Mesenchymal stem cell (in vitro differentiated cells and primary cell): Measurements from ENCODE around the gene CYTH1.
A peak's percentile ranks its signal among the peaks of the same experiment; 100 is the strongest.

Source experiments
- DNase-seq: peaks from one replicate; pipeline ENCODE4 v3.0.0-alpha.2; 2013
- H2AFZ ChIP-seq: one replicate; pipeline ENCODE4 v1.6.1; 2013; ENCODE audit warnings: low read depth, mild to moderate bottlenecking, control low read depth, inconsistent platforms, low read length, moderate library complexity
- H2AK5ac ChIP-seq: 2 replicates; pipeline ENCODE4 v1.6.1; 2013; ENCODE audit warnings: low read length, moderate library complexity, mild to moderate bottlenecking, inconsistent platforms; ENCODE audit not compliant: severe bottlenecking
- H2BK120ac ChIP-seq: one replicate; pipeline ENCODE4 v1.6.1; 2013; ENCODE audit warnings: low read depth, mild to moderate bottlenecking, inconsistent platforms, low read length, moderate library complexity
- H2BK12ac ChIP-seq, 2 experiments: one replicate each; pipeline ENCODE4 v1.6.1; 2013; ENCODE audit warnings: inconsistent platforms in 2 of 2, low read length in 2 of 2, mild to moderate bottlenecking in 2 of 2, moderate library complexity in 2 of 2, control low read depth in 1 of 2
- H2BK15ac ChIP-seq: one replicate; pipeline ENCODE4 v1.6.1; 2013; ENCODE audit warnings: mild to moderate bottlenecking, low read depth, inconsistent platforms; ENCODE audit not compliant: poor library complexity, severe bottlenecking
- H2BK5ac ChIP-seq: 2 replicates; pipeline ENCODE4 v1.6.1; 2013; ENCODE audit warnings: low read depth, mild to moderate bottlenecking, low read length, control low read depth, inconsistent platforms; ENCODE audit not compliant: poor library complexity, severe bottlenecking
- H3K14ac ChIP-seq, 2 experiments: one replicate each; pipeline ENCODE4 v1.6.1; 2013; ENCODE audit warnings: inconsistent platforms in 2 of 2, low read length in 2 of 2, control low read depth in 1 of 2, mild to moderate bottlenecking in 1 of 2, moderate library complexity in 1 of 2
- H3K18ac ChIP-seq, 2 experiments: one replicate each; pipeline ENCODE4 v1.6.1; 2013; ENCODE audit warnings: inconsistent platforms in 2 of 2, low read length in 2 of 2, control low read depth in 1 of 2, low read depth in 1 of 2, mild to moderate bottlenecking in 1 of 2
- H3K23ac ChIP-seq, 2 experiments: one replicate each; pipeline ENCODE4 v1.6.1; 2013; ENCODE audit warnings: inconsistent platforms in 2 of 2, low read length in 2 of 2, mild to moderate bottlenecking in 2 of 2, moderate library complexity in 2 of 2, control low read depth in 1 of 2
- H3K27ac ChIP-seq: 2 replicates; pipeline ENCODE4 v1.5.1; 2013; ENCODE audit warnings: mild to moderate bottlenecking, moderate library complexity, low read length, control low read depth, inconsistent platforms; ENCODE audit not compliant: poor library complexity, severe bottlenecking
- H3K27me3 ChIP-seq, 2 experiments: 2 replicates each; pipeline versions ENCODE4 v1.6.1 to v1.7.0; 2013; ENCODE audit warnings: low read length in 2 of 2, mild to moderate bottlenecking in 2 of 2, moderate library complexity in 2 of 2, control low read depth in 1 of 2, inconsistent platforms in 1 of 2; ENCODE audit not compliant: control insufficient read depth in 1 of 2, insufficient read depth in 1 of 2
- H3K36me3 ChIP-seq, 2 experiments: 2 replicates each; pipeline versions ENCODE4 v1.6.1 to v1.7.0; 2013; ENCODE audit warnings: low read length in 2 of 2, control low read depth in 1 of 2, inconsistent platforms in 1 of 2, low read depth in 1 of 2, mild to moderate bottlenecking in 1 of 2; ENCODE audit not compliant: insufficient read depth in 2 of 2, control insufficient read depth in 1 of 2
- H3K4ac ChIP-seq, 2 experiments: one replicate each; pipeline ENCODE4 v1.6.1; 2013; ENCODE audit warnings: inconsistent platforms in 2 of 2, low read length in 2 of 2, mild to moderate bottlenecking in 2 of 2, moderate library complexity in 2 of 2, control low read depth in 1 of 2, low read depth in 1 of 2
- H3K4me1 ChIP-seq: 2 replicates; pipeline ENCODE4 v1.6.1; 2013; ENCODE audit warnings: low read depth, low read length, control low read depth; ENCODE audit not compliant: control insufficient read depth, insufficient read depth
- H3K4me2 ChIP-seq: 2 replicates; pipeline ENCODE4 v1.6.1; 2013; ENCODE audit warnings: low read length, mild to moderate bottlenecking, inconsistent platforms; ENCODE audit not compliant: poor library complexity, severe bottlenecking
- H3K4me3 ChIP-seq, 2 experiments: 2 replicates each; pipeline versions ENCODE4 v1.5.1 to v1.7.0; 2013; ENCODE audit warnings: low read length in 2 of 2, mild to moderate bottlenecking in 2 of 2, control low read depth in 1 of 2, low read depth in 1 of 2; ENCODE audit not compliant: insufficient read depth in 1 of 2
- H3K79me1 ChIP-seq: replicated peaks from 2 replicates; pipeline ENCODE4 v1.6.1; 2013; ENCODE audit warnings: mild to moderate bottlenecking, control low read depth, low read length, inconsistent platforms; ENCODE audit not compliant: poor library complexity, severe bottlenecking
- H3K9ac ChIP-seq: 2 replicates; pipeline ENCODE4 v1.7.0; 2013; ENCODE audit warnings: mild to moderate bottlenecking, low read length, moderate library complexity
- H3K9me3 ChIP-seq: 2 replicates; pipeline ENCODE4 v1.7.0; 2013; ENCODE audit warnings: mild to moderate bottlenecking, low read length; ENCODE audit not compliant: control insufficient read depth
- H4K8ac ChIP-seq: one replicate; pipeline ENCODE4 v1.6.1; 2013; ENCODE audit warnings: inconsistent platforms, mild to moderate bottlenecking, low read length, moderate library complexity
- H4K91ac ChIP-seq: one replicate; pipeline ENCODE4 v1.6.1; 2013; ENCODE audit warnings: mild to moderate bottlenecking, low read length, inconsistent platforms
- WGBS: methylation state at CpG from one replicate; pipeline ENCODE4 v1.1.7; 2013; ENCODE audit warnings: mixed read lengths; 5-methylcytosine and 5-hydroxymethylcytosine counted together

Gene CYTH1

DNA sequence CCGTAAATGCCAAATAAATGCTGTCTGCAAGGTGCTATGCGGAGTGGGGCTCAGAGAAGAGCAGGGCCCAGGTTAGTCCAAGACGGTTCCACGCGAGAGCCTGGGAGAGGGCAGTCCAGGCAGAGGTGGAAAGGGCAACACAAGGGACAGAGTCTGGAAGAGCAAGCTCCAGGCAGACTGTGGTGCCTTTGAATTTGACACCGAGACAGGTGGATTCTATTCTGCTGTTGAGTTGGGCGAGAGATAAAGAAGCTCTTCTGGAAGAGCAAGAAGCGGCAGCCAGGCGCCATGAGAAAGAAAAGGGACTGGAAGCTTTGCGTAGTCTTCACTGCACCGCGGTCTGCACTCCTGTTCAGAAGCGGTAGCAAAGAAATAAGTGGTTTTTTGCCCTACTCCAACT, 55.6 kb downstream of the CYTH1 start:
- Histone ChIP-seq H2BK12ac (no peak overlapping the region), H3K9ac (no peak overlapping the region), H4K91ac (no peak overlapping the region), H4K8ac (no peak overlapping the region), H3K4me3 (no peak overlapping the region), H3K14ac (no peak overlapping the region), H3K36me3 (peaks cover 0 to 4% of the 10 kb centered on the region in 2 experiments), H3K79me1 (peaks cover 34% of the 10 kb centered on the region), H3K4ac (no peak overlapping the region), H2AK5ac (no peak overlapping the region), H3K4me2 (no peak overlapping the region), H3K27me3 (no peaks in the 10 kb centered on the region), H3K9me3 (no peaks in the 10 kb centered on the region), H3K27ac (no peak overlapping the region), H3K18ac (no peak overlapping the region), H2BK5ac (no peak overlapping the region), H2BK120ac (no peak overlapping the region), H2AFZ (no peak overlapping the region), H3K4me1 (peaks cover 24% of the 10 kb centered on the region), H2BK15ac (no peak overlapping the region), H3K23ac (no peak overlapping the region)
- WGBS = 96% methylated on average over 13 of the region's 13 CpGs
- no peak for DNase-seq

GRCh38 chr17:78725448-78726021, 56.5 kb downstream of the CYTH1 start:
- WGBS = 96% methylated on average over 6 of the region's 6 CpGs
- Histone ChIP-seq H3K36me3 (peaks cover 0 to 4% of the 10 kb centered on the region in 2 experiments), H3K79me1 (peaks cover 33% of the 10 kb centered on the region), H3K9me3 (no peaks in the 10 kb centered on the region), H3K14ac (no peak overlapping the region), H3K4me2 (no peak overlapping the region), H2BK15ac (no peak overlapping the region), H2BK5ac (no peak overlapping the region), H4K8ac (no peak overlapping the region), H3K4ac (no peak overlapping the region), H3K4me1 (peaks cover 24% of the 10 kb centered on the region), H4K91ac (no peak overlapping the region), H3K9ac (no peak overlapping the region), H2AFZ (no peak overlapping the region), H3K23ac (no peak overlapping the region), H2AK5ac (no peak overlapping the region), H2BK120ac (no peak overlapping the region), H3K18ac (no peak overlapping the region), H3K4me3 (no peak overlapping the region), H3K27me3 (no peaks in the 10 kb centered on the region), H3K27ac (no peak overlapping the region), H2BK12ac (no peak overlapping the region)
- no peak for DNase-seq

GRCh38 chr17:78724999-78725398, 57.1 kb downstream of the CYTH1 start:
- H2BK5ac ChIP-seq = no peak overlapping the region
- no peak overlapping the region for H2BK15ac ChIP-seq
- H3K4me1 ChIP-seq = peaks cover 24% of the 10 kb centered on the region
- no peaks in the 10 kb centered on the region for H3K27me3 ChIP-seq
- no peak overlapping the region for H3K4me2 ChIP-seq
- H3K18ac ChIP-seq = no peak overlapping the region
- no peaks in the 10 kb centered on the region for H3K9me3 ChIP-seq
- no peak overlapping the region for H4K8ac ChIP-seq
- H3K4me3 ChIP-seq = no peak overlapping the region
- no peak overlapping the region for H2AFZ ChIP-seq
- peaks cover 35% of the 10 kb centered on the region for H3K79me1 ChIP-seq
- H2BK120ac ChIP-seq = no peak overlapping the region
- H3K9ac ChIP-seq = no peak overlapping the region
- H3K14ac ChIP-seq = no peak overlapping the region
- no peak overlapping the region for H2AK5ac ChIP-seq
- 87% methylated on average over 6 of the region's 7 CpGs for WGBS
- DNase-seq = no peak
- no peak overlapping the region for H3K23ac ChIP-seq
- no peak overlapping the region for H3K27ac ChIP-seq
- H2BK12ac ChIP-seq = no peak overlapping the region
- H3K36me3 ChIP-seq = peaks cover 0 to 4% of the 10 kb centered on the region in 2 experiments
- H3K4ac ChIP-seq = no peak overlapping the region
- no peak overlapping the region for H4K91ac ChIP-seq

- H3K23ac ChIP-seq = no peak overlapping the region
- H3K4ac ChIP-seq = peak overlapping the region in 1 of 2 experiments; percentile 43
- peak overlapping the region in 1 of 2 experiments; percentile 30 for H2BK12ac ChIP-seq
- 24% methylated on average over 4 of the region's 5 CpGs for WGBS
- H3K18ac ChIP-seq = no peak overlapping the region
- H2AK5ac ChIP-seq = no peak overlapping the region
- peaks cover 35% of the 10 kb centered on the region for H3K79me1 ChIP-seq
- H3K4me1 ChIP-seq = peaks cover 24% of the 10 kb centered on the region
- H3K4me2 ChIP-seq = no peak overlapping the region
- H4K91ac ChIP-seq = no peak overlapping the region
- H2BK5ac ChIP-seq = no peak overlapping the region
- no peak overlapping the region for H3K9ac ChIP-seq
- H4K8ac ChIP-seq = peak overlapping the region; percentile 24
- no peak overlapping the region for H3K14ac ChIP-seq
- H2AFZ ChIP-seq = no peak overlapping the region
- H2BK15ac ChIP-seq = no peak overlapping the region
- H3K27me3 ChIP-seq = no peaks in the 10 kb centered on the region
- DNase-seq = no peak
- H3K9me3 ChIP-seq = no peaks in the 10 kb centered on the region
- H3K36me3 ChIP-seq = peaks cover 0 to 4% of the 10 kb centered on the region in 2 experiments
- no peak overlapping the region for H3K27ac ChIP-seq
- H3K4me3 ChIP-seq = no peak overlapping the region
- no peak overlapping the region for H2BK120ac ChIP-seq
Measured at GRCh38 chr17:78724544-78724943, 57.5 kb downstream of the CYTH1 start.
